OCI-LY1 (cell line): Measurements from ENCODE around the gene PABPN1L.
A peak's percentile ranks its signal among the peaks of the same experiment; 100 is the strongest.

Experiments used
- H2AFZ ChIP-seq: fragments of 200-600 bp; sonication (generic), shearing (Covaris generic); 2 replicates; pipeline ENCODE4 v1.6.0; 2014; ENCODE audit warnings: antibody characterized with exemption, mild to moderate bottlenecking, low read length
- H3F3A ChIP-seq: fragments of 200-600 bp; sonication (generic), shearing (Covaris generic); 2 replicates; pipeline ENCODE4 v1.6.0; 2014; ENCODE audit warnings: mild to moderate bottlenecking, antibody characterized with exemption, low read length, moderate library complexity; ENCODE audit not compliant: insufficient read depth
- H3K27ac ChIP-seq: fragments of 200-600 bp; sonication (generic); 2 replicates; pipeline ENCODE4 v1.5.1; 2014; ENCODE audit warnings: low read length, mixed run types, mild to moderate bottlenecking, low read depth; ENCODE audit not compliant: poor library complexity, severe bottlenecking
- H3K27me3 ChIP-seq: fragments of 200-600 bp; sonication (generic); 2 replicates; pipeline ENCODE4 v1.6.0; 2014; ENCODE audit warnings: antibody characterized with exemption, mild to moderate bottlenecking, low read length, moderate library complexity; ENCODE audit not compliant: insufficient read depth
- H3K36me3 ChIP-seq: fragments of 200-600 bp; sonication (generic); 2 replicates; pipeline ENCODE4 v1.6.1; 2014; ENCODE audit warnings: mild to moderate bottlenecking, antibody characterized with exemption, low read length, moderate library complexity, mixed read lengths; ENCODE audit not compliant: insufficient read depth
- H3K4me1 ChIP-seq: fragments of 200-600 bp; sonication (generic); 2 replicates; pipeline ENCODE4 v1.5.1; 2014; ENCODE audit warnings: mild to moderate bottlenecking, low read length, moderate library complexity; ENCODE audit not compliant: insufficient read depth, severe bottlenecking
- H3K4me2 ChIP-seq: fragments of 200-600 bp; sonication (generic), shearing (Covaris generic); 2 replicates; pipeline ENCODE4 v1.6.1; 2014; ENCODE audit warnings: low read length
- H3K4me3 ChIP-seq: fragments of 200-600 bp; sonication (generic); 2 replicates; pipeline ENCODE4 v1.5.1; 2014; ENCODE audit warnings: low read length, low read depth, mild to moderate bottlenecking, mixed read lengths; ENCODE audit not compliant: poor library complexity, severe bottlenecking
- H3K79me2 ChIP-seq: fragments of 200-600 bp; shearing (Covaris generic); 2 replicates; pipeline ENCODE4 v1.6.1; 2016; ENCODE audit warnings: mixed run types, low read length, mixed read lengths; ENCODE audit not compliant: insufficient read depth
- H3K9ac ChIP-seq: fragments of 200-600 bp; sonication (generic), shearing (Covaris generic); 2 replicates; pipeline ENCODE4 v1.6.1; 2014; ENCODE audit warnings: mild to moderate bottlenecking, low read length, mixed read lengths
- H3K9me2 ChIP-seq: fragments of 200-600 bp; sonication (generic), shearing (Covaris generic); 2 replicates; pipeline ENCODE4 v1.6.1; 2014; ENCODE audit warnings: low read depth, mild to moderate bottlenecking, low read length, mixed read lengths
- H3K9me3 ChIP-seq: fragments of 200-600 bp; shearing (Covaris generic); 2 replicates; pipeline ENCODE4 v1.6.1; 2014; ENCODE audit warnings: low read length, mixed read lengths
- H4K20me1 ChIP-seq: fragments of 200-600 bp; sonication (generic), shearing (Covaris generic); 2 replicates; pipeline ENCODE4 v1.6.0; 2016; ENCODE audit warnings: mild to moderate bottlenecking, low read length; ENCODE audit not compliant: insufficient read depth
- EZH2 ChIP-seq: fragments of 200-600 bp; sonication (generic), shearing (Covaris generic); IDR thresholded peaks from 2 replicates; pipeline ENCODE4 v1.8.0; 2017; ENCODE audit warnings: borderline replicate concordance, mixed run types, mild to moderate bottlenecking, antibody characterized with exemption, low read length, moderate library complexity, mixed read lengths
- TF ChIP-seq, protein P1 (sequence below): fragments of 200-600 bp; sonication (generic), shearing (Covaris generic); IDR thresholded peaks from 2 replicates; pipeline ENCODE4 v1.5.1; 2017; ENCODE audit warnings: mild to moderate bottlenecking, antibody characterized with exemption, low read length, moderate library complexity, mixed read lengths

The PABPN1L gene

DNA sequence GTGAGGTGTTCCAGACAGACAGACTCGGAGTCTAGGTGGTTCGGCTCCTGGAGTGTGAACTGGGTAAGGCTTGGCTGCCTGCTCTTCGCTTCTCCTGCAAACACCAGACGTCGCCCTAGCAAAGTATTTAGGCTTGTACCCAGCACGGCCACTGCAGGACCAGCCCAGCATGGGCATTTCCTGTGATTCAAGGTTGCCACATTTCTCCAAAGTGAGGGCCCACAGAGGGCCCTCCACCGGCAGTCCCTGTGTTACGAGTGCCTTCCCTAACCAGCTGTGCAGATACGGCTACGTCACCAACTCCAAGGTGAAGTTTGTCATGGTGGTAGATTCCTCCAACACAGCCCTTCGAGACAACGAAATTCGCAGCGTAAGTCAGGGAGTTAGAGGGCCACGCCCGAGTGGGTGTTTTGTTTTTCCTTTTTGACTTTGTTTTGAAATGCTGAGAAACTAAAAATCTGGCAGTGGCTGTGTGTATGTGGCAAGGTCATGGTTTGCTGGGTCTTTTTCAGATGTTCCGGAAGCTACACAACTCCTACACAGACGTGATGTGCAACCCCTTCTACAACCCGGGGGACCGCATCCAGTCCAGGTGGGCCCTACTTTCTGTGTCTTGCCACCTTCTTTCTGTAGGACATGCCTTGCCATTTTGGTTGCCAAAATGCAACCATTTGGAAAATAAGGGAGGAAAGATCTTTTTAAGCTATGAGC is 6.9 kb downstream of the PABPN1L start:
- Histone ChIP-seq H3F3A (no peaks in the 10 kb centered on the region), H3K79me2 (no peaks in the 10 kb centered on the region), H3K9me3 (no peaks in the 10 kb centered on the region), H3K27ac (no peak overlapping the region), H2AFZ (no peak overlapping the region), H3K4me3 (no peak overlapping the region), H3K36me3 (peaks cover 31% of the 10 kb centered on the region), H3K4me2 (no peak overlapping the region), H4K20me1 (no peaks in the 10 kb centered on the region), H3K9ac (no peak overlapping the region), H3K4me1 (peaks cover 33% of the 10 kb centered on the region), H3K27me3 (no peaks in the 10 kb centered on the region), H3K9me2 (no peaks in the 10 kb centered on the region)
- TF ChIP-seq, protein P1, sequence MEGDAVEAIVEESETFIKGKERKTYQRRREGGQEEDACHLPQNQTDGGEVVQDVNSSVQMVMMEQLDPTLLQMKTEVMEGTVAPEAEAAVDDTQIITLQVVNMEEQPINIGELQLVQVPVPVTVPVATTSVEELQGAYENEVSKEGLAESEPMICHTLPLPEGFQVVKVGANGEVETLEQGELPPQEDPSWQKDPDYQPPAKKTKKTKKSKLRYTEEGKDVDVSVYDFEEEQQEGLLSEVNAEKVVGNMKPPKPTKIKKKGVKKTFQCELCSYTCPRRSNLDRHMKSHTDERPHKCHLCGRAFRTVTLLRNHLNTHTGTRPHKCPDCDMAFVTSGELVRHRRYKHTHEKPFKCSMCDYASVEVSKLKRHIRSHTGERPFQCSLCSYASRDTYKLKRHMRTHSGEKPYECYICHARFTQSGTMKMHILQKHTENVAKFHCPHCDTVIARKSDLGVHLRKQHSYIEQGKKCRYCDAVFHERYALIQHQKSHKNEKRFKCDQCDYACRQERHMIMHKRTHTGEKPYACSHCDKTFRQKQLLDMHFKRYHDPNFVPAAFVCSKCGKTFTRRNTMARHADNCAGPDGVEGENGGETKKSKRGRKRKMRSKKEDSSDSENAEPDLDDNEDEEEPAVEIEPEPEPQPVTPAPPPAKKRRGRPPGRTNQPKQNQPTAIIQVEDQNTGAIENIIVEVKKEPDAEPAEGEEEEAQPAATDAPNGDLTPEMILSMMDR: no peak
- TF ChIP-seq EZH2: no peak

DNA sequence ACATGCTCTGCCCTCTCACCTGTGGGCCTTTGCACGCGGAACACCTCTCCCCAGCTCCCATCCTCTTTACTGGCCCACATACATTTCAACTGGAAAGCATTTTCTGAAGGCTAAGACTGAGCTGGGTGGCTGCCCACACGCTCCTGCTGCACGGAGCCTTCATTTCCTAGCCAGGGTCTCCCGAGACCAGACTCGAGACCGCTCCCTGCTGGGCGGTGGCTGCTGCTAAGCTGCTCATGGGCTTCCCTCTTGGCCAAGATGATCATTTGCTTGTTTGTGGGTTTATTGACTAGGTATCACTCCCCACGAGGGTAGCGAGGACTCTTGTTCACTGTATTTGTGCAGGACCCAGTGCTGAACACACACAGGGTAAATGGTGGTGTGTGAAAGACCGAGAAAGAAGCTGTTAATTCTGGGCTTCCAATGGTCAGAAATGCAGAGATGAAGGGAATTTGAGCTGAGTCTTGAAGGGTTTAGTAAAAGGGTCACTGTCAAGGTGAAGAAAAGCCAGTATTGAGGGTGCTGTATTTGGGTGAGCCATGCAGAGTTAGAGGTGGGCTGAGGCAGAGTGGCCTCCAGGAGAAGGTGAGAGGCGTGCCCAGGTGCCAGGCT is 8.6 kb downstream of the PABPN1L start:
- no peak overlapping the region for H3K27ac ChIP-seq

DNA sequence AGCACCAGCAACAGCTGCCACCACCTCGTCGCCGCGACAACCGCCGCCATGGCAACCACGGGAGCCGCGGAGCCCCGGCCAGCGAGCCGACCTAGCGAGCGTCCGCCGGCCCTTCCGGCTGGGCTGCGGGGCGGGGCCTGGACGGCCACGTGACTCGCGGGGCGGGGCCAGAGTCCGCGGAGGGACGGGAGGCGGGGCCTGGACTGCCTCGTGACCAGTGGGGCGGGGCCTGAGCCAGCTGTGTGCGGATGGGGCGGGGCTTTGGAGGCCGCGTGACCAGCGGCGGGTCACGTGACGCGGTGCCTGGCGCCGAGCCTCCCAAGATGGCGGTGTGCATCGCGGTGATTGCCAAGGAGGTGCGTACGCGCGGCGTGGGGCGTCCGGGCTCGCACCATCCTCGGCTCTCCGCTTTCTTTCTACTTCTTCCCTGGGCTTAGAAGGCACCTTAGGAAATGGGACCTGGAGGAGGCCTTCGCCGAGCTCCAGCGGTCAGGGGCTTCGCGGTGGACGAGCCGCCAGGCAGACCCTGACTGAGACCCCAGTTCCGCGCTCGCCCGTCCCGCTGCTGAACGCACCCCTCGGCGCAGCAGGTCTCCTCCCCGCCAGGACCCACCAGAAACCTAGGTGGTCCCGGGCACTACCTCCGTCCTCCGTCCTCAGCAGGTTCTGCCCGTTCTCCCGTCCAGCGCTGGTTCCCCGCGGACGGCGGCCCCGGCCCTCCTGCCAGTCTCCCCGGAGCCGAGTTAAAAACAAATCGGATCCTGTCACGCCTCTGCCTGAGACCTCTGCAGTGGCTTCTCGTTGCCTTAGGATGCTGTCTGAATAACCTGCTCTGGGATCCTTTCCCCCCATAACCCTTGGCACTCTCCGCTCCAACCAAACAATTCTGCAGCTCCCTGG is 9.4 kb downstream of the PABPN1L start, which contains the start of the genes GALNS and TRAPPC2L:
Gene GALNS, minus strand, starts transcription at position 120 of the 900 bp plus-strand sequence. Its CDS starts 70 bp downstream, at position 50.
Gene TRAPPC2L, plus strand, starts transcription at position 300 of the 900 bp plus-strand sequence. Its CDS starts 24 bp downstream, at position 324.
- Histone ChIP-seq H4K20me1 (no peaks in the 10 kb centered on the region), H3K9ac (peak within 1 kb of the TSS; percentile 75), H3K27ac (no peak within 1 kb of the TSS)

More for the DNA sequence above, 8.6 kb downstream of the PABPN1L start:
- Histone ChIP-seq H3K4me2 (peak overlapping the region; percentile 80), H3K9me2 (no peaks in the 10 kb centered on the region), H2AFZ (no peak overlapping the region), H3K79me2 (no peaks in the 10 kb centered on the region), H3F3A (no peaks in the 10 kb centered on the region), H4K20me1 (no peaks in the 10 kb centered on the region), H3K36me3 (peaks cover 31% of the 10 kb centered on the region), H3K27me3 (no peaks in the 10 kb centered on the region), H3K4me1 (peaks cover 33% of the 10 kb centered on the region), H3K9me3 (no peaks in the 10 kb centered on the region), H3K4me3 (peak overlapping the region; percentile 85), H3K9ac (peak overlapping the region; percentile 75)
- no peak for TF ChIP-seq EZH2
- TF ChIP-seq, protein P1: peak; percentile 70; the same call in 1 of the 2 replicates

More for the DNA sequence above, 9.4 kb downstream of the PABPN1L start, which contains the start of the genes GALNS and TRAPPC2L:
- H3K27me3 ChIP-seq: no peaks in the 10 kb centered on the region
- no peaks in the 10 kb centered on the region for H3F3A ChIP-seq
- TF ChIP-seq, protein P1: no peak
- TF ChIP-seq EZH2: no peak
- no peaks in the 10 kb centered on the region for H3K9me2 ChIP-seq
- H3K4me1 ChIP-seq: peaks cover 33% of the 10 kb centered on the region
- peak within 1 kb of the TSS; percentile 85 for H3K4me3 ChIP-seq
- no peaks in the 10 kb centered on the region for H3K9me3 ChIP-seq
- no peaks in the 10 kb centered on the region for H3K79me2 ChIP-seq
- H2AFZ ChIP-seq: no peak within 1 kb of the TSS
- peaks cover 27% of the 10 kb centered on the region for H3K36me3 ChIP-seq
- H3K4me2 ChIP-seq: peak within 1 kb of the TSS; percentile 80
